Liver (tissue), 3 donors: ENCODE measurements around the gene TTC28.

Source experiments
- ATF3 ChIP-seq: IDR thresholded peaks from 2 replicates; pipeline ENCODE4 v1.6.1; 2016; ENCODE audit warnings: antibody characterized with exemption
- EGR1 ChIP-seq, 2 donors: IDR thresholded peaks; 2 replicates each; pipeline ENCODE4 v1.6.1; 2016 to 2018; ENCODE audit warnings: antibody characterized with exemption in 2 of 2, low read depth in 2 of 2
- JUND ChIP-seq, 2 donors: IDR thresholded peaks; 2 replicates each; pipeline ENCODE4 v1.6.1; 2016; ENCODE audit warnings: antibody characterized with exemption in 2 of 2
- MAX ChIP-seq: IDR thresholded peaks from 2 replicates; pipeline ENCODE4 v1.6.1; 2016; ENCODE audit warnings: antibody characterized with exemption
- NR2F2 ChIP-seq: IDR thresholded peaks from 2 replicates; pipeline ENCODE4 v1.6.1; 2016; ENCODE audit warnings: antibody characterized with exemption
- SP1 ChIP-seq: IDR thresholded peaks from 2 replicates; pipeline ENCODE4 v1.6.1; 2018; ENCODE audit warnings: antibody characterized with exemption, mild to moderate bottlenecking
- TAF1 ChIP-seq: conservative IDR thresholded peaks from 2 replicates; pipeline ENCODE4 v1.6.1; 2016; ENCODE audit warnings: antibody characterized with exemption, mild to moderate bottlenecking
- YY1 ChIP-seq: IDR thresholded peaks from 2 replicates; pipeline ENCODE4 v1.6.1; 2016; ENCODE audit warnings: antibody characterized with exemption, mild to moderate bottlenecking
- TF ChIP-seq, protein P1 (sequence below): fragments of 150-350 bp; IDR thresholded peaks from 2 replicates; pipeline ENCODE4 v1.5.1; 2017; ENCODE audit warnings: improper control_type of control experiment, low read depth, low read length; ENCODE audit not compliant: missing input control
- TF ChIP-seq, protein P2 (sequence below): IDR thresholded peaks from 2 replicates; pipeline ENCODE4 v1.6.1; 2016; ENCODE audit warnings: antibody characterized with exemption, mild to moderate bottlenecking
- donor health status: healthy.
- donor health status: healthy.

DNA sequence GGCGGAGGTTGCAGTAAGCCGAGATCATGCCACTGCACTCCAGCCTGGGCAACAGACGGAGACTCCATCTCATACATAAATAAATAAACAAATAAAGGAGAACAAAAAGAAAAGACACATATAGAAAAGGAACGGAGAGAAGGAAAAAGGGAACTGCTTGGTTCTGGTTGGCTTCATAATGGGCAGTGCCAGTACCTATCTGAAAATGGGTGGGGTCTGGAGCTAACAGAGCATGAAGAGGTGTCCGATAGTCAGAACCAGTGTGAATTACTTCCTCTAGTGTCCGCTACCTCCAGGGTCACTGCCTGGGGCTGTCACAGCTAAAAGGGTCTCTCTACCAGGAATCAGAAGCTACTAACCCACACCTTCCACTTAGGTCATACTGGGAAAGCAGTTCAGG lies 27.2 kb upstream of the TTC28 start:
- TF ChIP-seq, protein P1, sequence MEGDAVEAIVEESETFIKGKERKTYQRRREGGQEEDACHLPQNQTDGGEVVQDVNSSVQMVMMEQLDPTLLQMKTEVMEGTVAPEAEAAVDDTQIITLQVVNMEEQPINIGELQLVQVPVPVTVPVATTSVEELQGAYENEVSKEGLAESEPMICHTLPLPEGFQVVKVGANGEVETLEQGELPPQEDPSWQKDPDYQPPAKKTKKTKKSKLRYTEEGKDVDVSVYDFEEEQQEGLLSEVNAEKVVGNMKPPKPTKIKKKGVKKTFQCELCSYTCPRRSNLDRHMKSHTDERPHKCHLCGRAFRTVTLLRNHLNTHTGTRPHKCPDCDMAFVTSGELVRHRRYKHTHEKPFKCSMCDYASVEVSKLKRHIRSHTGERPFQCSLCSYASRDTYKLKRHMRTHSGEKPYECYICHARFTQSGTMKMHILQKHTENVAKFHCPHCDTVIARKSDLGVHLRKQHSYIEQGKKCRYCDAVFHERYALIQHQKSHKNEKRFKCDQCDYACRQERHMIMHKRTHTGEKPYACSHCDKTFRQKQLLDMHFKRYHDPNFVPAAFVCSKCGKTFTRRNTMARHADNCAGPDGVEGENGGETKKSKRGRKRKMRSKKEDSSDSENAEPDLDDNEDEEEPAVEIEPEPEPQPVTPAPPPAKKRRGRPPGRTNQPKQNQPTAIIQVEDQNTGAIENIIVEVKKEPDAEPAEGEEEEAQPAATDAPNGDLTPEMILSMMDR = no peak
- TF ChIP-seq EGR1 (IDR thresholded peaks at IDR 0.05; ENCODE audit: low read depth in 2 of 2) (no peak), JUND (IDR thresholded peaks at IDR 0.05) (no peak), NR2F2 (no peak), YY1 (no peak), SP1 (no peak), TAF1 (no peak), ATF3 (no peak), MAX (no peak)
- TF ChIP-seq, protein P2, sequence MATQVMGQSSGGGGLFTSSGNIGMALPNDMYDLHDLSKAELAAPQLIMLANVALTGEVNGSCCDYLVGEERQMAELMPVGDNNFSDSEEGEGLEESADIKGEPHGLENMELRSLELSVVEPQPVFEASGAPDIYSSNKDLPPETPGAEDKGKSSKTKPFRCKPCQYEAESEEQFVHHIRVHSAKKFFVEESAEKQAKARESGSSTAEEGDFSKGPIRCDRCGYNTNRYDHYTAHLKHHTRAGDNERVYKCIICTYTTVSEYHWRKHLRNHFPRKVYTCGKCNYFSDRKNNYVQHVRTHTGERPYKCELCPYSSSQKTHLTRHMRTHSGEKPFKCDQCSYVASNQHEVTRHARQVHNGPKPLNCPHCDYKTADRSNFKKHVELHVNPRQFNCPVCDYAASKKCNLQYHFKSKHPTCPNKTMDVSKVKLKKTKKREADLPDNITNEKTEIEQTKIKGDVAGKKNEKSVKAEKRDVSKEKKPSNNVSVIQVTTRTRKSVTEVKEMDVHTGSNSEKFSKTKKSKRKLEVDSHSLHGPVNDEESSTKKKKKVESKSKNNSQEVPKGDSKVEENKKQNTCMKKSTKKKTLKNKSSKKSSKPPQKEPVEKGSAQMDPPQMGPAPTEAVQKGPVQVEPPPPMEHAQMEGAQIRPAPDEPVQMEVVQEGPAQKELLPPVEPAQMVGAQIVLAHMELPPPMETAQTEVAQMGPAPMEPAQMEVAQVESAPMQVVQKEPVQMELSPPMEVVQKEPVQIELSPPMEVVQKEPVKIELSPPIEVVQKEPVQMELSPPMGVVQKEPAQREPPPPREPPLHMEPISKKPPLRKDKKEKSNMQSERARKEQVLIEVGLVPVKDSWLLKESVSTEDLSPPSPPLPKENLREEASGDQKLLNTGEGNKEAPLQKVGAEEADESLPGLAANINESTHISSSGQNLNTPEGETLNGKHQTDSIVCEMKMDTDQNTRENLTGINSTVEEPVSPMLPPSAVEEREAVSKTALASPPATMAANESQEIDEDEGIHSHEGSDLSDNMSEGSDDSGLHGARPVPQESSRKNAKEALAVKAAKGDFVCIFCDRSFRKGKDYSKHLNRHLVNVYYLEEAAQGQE = no peak
